Measurements from ENCODE around the gene DOC2B.

- TF ChIP-seq, protein P1, sequence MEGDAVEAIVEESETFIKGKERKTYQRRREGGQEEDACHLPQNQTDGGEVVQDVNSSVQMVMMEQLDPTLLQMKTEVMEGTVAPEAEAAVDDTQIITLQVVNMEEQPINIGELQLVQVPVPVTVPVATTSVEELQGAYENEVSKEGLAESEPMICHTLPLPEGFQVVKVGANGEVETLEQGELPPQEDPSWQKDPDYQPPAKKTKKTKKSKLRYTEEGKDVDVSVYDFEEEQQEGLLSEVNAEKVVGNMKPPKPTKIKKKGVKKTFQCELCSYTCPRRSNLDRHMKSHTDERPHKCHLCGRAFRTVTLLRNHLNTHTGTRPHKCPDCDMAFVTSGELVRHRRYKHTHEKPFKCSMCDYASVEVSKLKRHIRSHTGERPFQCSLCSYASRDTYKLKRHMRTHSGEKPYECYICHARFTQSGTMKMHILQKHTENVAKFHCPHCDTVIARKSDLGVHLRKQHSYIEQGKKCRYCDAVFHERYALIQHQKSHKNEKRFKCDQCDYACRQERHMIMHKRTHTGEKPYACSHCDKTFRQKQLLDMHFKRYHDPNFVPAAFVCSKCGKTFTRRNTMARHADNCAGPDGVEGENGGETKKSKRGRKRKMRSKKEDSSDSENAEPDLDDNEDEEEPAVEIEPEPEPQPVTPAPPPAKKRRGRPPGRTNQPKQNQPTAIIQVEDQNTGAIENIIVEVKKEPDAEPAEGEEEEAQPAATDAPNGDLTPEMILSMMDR (IDR thresholded peaks at IDR 0.05 in 8 of 11, conservative IDR thresholded peaks at IDR 0.05 in 3 of 11) = no peak
- no peak for TF ChIP-seq POLR2A (IDR thresholded peaks at IDR 0.05)
- no peak for TF ChIP-seq POLR2AphosphoS5 (IDR thresholded peaks at IDR 0.05)
Measured at GRCh38 chr17:170130-170670, 11.2 kb downstream of the DOC2B start.
